ENCODE measurements around the gene CSMD2.

CSMD2 gene

GRCh38 chr1:33996281-33996680 lies 168.7 kb downstream of the CSMD2 start:
- DNase-seq = no peak

- DNase-seq = no peak
These were observed 171.7 kb downstream of the CSMD2 start for GRCh38 chr1:33993301-33993700.

GRCh38 chr1:33990281-33990680 lies 174.7 kb downstream of the CSMD2 start:
- no peak for DNase-seq

- DNase-seq = no peak
These were observed 176.9 kb downstream of the CSMD2 start for GRCh38 chr1:33988161-33988560.

- no peak for DNase-seq
These were observed 178.5 kb downstream of the CSMD2 start for GRCh38 chr1:33986390-33987095.

- DNase-seq = no peak
These were observed 179.4 kb downstream of the CSMD2 start for GRCh38 chr1:33985656-33986055.

GRCh38 chr1:33984906-33985565 lies 180.0 kb downstream of the CSMD2 start:
- no peak for DNase-seq

GRCh38 chr1:33982419-33982818 lies 182.6 kb downstream of the CSMD2 start:
- no peak for DNase-seq

- DNase-seq = no peak
These were observed 185.7 kb downstream of the CSMD2 start for GRCh38 chr1:33979341-33979740.

GRCh38 chr1:33975961-33976360 lies 189.1 kb downstream of the CSMD2 start:
- DNase-seq = no peak

GRCh38 chr1:33973799-33974545 lies 191.1 kb downstream of the CSMD2 start:
- no peak for DNase-seq

GRCh38 chr1:33972676-33973395 lies 192.2 kb downstream of the CSMD2 start:
- no peak for DNase-seq

GRCh38 chr1:33971913-33972312 lies 193.1 kb downstream of the CSMD2 start:
- DNase-seq = no peak

GRCh38 chr1:33971018-33971710 lies 193.9 kb downstream of the CSMD2 start:
- no peak for DNase-seq

- DNase-seq = no peak
These were observed 194.7 kb downstream of the CSMD2 start for GRCh38 chr1:33970148-33970825.

- DNase-seq = no peak
These were observed 198.5 kb downstream of the CSMD2 start for GRCh38 chr1:33966346-33967141.

GRCh38 chr1:33965086-33965485 lies 199.9 kb downstream of the CSMD2 start:
- no peak for DNase-seq

- DNase-seq = no peak
These were observed 203.0 kb downstream of the CSMD2 start for GRCh38 chr1:33962061-33962460.

GRCh38 chr1:33960188-33960895 lies 204.7 kb downstream of the CSMD2 start:
- DNase-seq = no peak

- no peak for DNase-seq
These were observed 207.2 kb downstream of the CSMD2 start for GRCh38 chr1:33957854-33958253.

Data from T-helper 9 cell (primary cell).